ENCODE measurements around the gene CENPC. TPM values are rescaled to one million over a fixed set of nuclear protein-coding genes. Genes with fewer than 3 reads are reported as not detected.
"Not testable (repeated sequence)": the region's sequence is repeated elsewhere in the genome, so short reads cannot be mapped to it uniquely, and the experiment has no call there.

CENPC gene
- total RNA-seq, 2 experiments from 2014 or later = 23.5 to 24.3 TPM

DNA sequence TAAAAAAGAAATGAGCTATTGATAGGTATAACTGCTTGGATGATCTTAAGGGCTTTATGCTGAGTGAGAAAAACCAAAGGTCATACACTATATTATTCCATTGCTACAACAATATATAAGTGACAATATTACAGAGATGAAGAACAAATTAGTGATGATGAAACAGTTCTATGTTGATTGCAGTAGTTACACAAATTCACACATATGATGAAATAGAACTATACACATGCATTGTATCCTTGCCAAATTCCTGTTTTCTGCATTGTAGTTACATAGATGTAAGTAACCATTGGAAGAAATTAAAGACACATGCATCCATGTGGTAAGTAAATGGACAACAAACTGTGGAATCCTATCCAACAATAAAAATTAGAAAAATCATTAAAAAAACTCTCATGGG, 76.5 kb downstream of the CENPC start:
- no peak overlapping the region for H3K27ac Mint-ChIP-seq
- peaks cover 39% of the 10 kb centered on the region for H3K36me3 Mint-ChIP-seq
- H3K27me3 Mint-ChIP-seq = no peaks in the 10 kb centered on the region
- no peaks in the 10 kb centered on the region for H3K9me3 Mint-ChIP-seq
- H3K4me1 Mint-ChIP-seq = peaks cover 3% of the 10 kb centered on the region
- DNase-seq = no peak
- H3K4me3 Mint-ChIP-seq = no peak overlapping the region

DNA sequence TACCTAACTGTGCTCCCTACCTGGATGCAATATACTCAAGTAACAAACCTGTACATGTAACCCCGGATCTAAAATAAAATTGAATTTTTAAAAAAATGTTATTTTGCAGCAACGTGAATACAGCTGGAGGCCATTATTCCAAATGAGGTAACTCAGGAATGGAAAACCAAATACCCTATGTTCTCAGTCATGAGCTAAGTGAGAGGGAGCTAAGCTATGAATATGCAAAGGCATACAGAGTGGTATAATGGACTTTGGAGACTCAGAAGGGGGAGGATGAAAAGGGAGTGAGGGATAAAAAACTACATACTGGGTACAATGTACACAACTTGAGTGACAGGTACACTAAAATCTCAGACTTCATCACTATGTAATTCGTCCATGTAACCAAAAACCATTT, 78.6 kb downstream of the CENPC start:
- Mint-ChIP-seq H3K4me1 (peaks cover 4% of the 10 kb centered on the region), H3K27me3 (no peaks in the 10 kb centered on the region), H3K9me3 (peaks cover 2% of the 10 kb centered on the region), H3K36me3 (peaks cover 32% of the 10 kb centered on the region), H3K4me3 (no peak overlapping the region), H3K27ac (no peak overlapping the region)
- DNase-seq = no peak

DNA sequence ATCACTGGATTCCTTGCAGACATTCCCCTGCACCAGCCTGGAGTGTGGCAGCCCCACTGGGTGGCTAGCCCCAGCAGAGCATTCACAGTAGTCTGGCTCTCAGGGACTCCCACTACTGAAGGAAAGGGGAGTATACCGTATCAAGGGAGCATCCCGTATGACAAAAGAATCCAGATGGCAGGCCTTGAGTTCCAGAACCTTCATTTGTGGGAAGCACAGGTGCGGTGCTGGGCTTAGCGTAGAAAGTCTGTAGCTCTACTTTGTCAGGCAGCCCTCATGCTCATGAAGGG, 79.6 kb downstream of the CENPC start:
- peaks cover 2% of the 10 kb centered on the region for H3K9me3 Mint-ChIP-seq

DNA sequence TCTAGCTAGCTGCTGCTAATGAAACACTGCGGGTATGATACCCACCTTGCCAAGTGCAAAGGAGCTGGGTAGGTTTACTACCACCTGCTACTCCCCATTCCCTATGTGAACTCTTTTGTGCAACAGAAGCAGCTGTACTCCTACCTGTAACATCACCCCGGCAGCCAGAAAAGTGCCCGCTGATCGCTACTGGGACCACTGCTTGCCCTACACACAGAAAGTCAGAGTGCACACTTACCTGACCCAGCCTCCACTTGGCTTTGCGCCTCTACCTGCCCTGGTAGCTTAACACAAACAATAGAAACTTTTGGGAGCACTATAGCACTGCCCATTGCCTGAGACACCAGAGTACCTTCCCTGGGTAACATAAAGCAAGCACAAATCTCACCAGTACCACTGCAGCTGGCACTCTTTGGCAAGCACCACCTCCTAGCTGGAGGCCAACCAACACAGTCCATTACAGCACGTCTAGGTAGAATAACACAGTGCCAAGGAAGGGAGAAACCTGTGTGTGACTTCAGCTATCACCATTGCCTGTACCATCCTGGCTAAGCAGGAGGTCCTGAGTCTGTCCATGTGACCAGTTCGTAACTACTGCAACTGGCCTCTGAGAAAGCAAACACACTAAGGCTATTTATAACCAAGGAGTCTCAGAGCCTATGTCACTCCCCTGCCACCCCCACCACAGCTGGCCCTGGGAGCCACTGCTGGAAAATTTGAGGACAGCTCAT, 80.1 kb downstream of the CENPC start:
- Mint-ChIP-seq H3K9me3 (peaks cover 2% of the 10 kb centered on the region), H3K27me3 (no peaks in the 10 kb centered on the region), H3K4me1 (peaks cover 4% of the 10 kb centered on the region), H3K27ac (no peak overlapping the region), H3K36me3 (peaks cover 24% of the 10 kb centered on the region), H3K4me3 (no peak overlapping the region)
- DNase-seq = no peak

More for the DNA sequence above, 79.6 kb downstream of the CENPC start:
- peaks cover 25% of the 10 kb centered on the region for H3K36me3 Mint-ChIP-seq
- no peaks in the 10 kb centered on the region for H3K27me3 Mint-ChIP-seq
- DNase-seq = no peak
- peaks cover 4% of the 10 kb centered on the region for H3K4me1 Mint-ChIP-seq
- no peak overlapping the region for H3K4me3 Mint-ChIP-seq
- no peak overlapping the region for H3K27ac Mint-ChIP-seq

DNA sequence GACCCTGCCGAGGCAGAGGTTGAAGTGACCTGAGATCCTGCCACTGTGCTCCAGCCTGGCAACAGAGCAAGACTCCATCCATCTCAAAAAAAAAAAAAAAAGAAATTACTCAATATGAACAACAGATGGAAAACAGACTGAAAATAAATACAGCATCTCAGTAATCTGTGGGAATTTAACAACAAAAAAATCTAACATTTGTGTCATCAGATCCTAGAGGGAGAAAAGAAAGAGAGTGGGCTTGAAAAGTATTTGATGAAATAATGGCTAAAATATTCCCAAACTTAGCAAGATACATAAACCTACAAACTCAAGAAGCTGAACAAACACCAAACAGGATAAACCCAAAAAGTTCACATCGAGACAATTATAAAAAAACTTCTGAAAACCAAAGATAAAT, 84.7 kb downstream of the CENPC start:
- no peaks in the 10 kb centered on the region for H3K27me3 Mint-ChIP-seq
- no peak overlapping the region for H3K4me3 Mint-ChIP-seq
- peaks cover 6% of the 10 kb centered on the region for H3K9me3 Mint-ChIP-seq
- no peak for DNase-seq
- H3K4me1 Mint-ChIP-seq = peaks cover 1% of the 10 kb centered on the region
- no peak overlapping the region for H3K27ac Mint-ChIP-seq
- peaks cover 22% of the 10 kb centered on the region for H3K36me3 Mint-ChIP-seq

DNA sequence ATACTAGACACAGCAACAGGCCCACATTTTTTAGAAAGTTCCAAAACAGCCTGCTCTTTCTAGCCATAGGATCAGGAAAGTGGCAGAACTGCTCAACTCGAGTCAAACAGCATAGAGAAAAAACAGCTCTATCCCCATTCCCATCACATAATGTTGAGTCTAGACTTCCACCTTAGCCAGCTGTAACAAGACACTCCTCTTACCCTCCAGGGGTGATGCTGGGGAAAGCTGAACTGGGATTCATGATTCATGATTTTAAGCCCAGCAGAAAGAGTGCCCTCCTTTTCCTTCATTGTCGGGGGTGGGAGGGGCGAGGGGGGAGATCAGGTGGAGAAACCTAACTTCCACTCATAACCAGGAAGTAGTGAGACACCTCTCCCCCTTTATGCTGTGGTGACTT, 86.1 kb downstream of the CENPC start:
- Mint-ChIP-seq H3K36me3 (peaks cover 31% of the 10 kb centered on the region), H3K27ac (no peak overlapping the region), H3K4me1 (peaks cover 1% of the 10 kb centered on the region), H3K27me3 (no peaks in the 10 kb centered on the region), H3K4me3 (no peak overlapping the region), H3K9me3 (peaks cover 6% of the 10 kb centered on the region)
- no peak for DNase-seq

DNA sequence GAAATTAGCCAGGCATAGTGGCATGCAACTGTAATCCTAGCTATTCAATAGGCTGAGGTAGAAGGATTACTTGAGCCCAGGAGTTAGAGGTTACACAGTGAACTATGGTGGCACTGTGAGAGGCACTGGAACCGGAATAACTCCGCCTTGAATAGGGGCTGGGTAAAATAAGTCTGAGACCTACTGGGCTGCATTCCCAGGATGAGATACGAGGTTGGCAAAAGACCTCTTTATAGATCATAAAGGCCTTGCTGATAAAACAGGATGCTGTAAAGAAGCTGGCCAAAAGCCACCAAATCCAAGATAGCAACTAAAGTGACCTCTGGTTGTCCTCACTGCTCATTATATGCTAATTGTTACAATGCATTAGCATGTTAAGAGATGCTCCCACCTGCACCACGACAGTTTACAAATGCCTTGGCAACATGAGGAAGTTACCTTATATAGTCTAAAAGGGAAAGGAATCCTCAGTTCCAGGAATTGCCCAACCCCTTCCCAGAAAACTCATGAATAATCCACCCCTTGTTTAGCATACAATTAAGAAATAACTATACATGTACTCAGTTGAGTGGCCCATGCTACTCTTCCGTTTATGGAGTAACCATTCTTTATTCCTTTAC, 88.6 kb downstream of the CENPC start:
- H3K36me3 Mint-ChIP-seq = peaks cover 46% of the 10 kb centered on the region
- DNase-seq = no peak
- no peak overlapping the region for H3K4me3 Mint-ChIP-seq
- H3K9me3 Mint-ChIP-seq = peaks cover 7% of the 10 kb centered on the region
- H3K27ac Mint-ChIP-seq = no peak overlapping the region
- no peaks in the 10 kb centered on the region for H3K4me1 Mint-ChIP-seq
- no peaks in the 10 kb centered on the region for H3K27me3 Mint-ChIP-seq

DNA sequence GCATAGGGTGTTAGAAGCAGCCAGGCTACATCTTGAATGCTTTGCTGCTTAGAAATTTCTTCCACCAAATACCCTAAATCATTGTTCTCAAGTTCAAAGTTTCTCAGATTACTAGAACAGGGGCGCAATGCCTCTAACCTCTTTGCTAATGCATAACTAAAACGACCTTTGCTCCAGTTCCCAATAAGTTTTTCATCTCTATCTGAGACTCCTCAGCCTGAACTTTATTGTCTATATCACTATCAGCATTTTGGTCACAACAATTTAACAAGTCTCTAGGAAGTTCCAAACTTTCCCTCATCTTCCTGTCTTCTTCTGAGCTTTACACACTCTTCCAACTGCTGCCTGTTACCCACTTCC, 92.5 kb downstream of the CENPC start:
- H3K4me3 Mint-ChIP-seq, H3K27me3 Mint-ChIP-seq, H3K9me3 Mint-ChIP-seq, H3K27ac Mint-ChIP-seq, H3K4me1 Mint-ChIP-seq, DNase-seq: not testable (repeated sequence)
- peaks cover 49% of the 10 kb centered on the region for H3K36me3 Mint-ChIP-seq

DNA sequence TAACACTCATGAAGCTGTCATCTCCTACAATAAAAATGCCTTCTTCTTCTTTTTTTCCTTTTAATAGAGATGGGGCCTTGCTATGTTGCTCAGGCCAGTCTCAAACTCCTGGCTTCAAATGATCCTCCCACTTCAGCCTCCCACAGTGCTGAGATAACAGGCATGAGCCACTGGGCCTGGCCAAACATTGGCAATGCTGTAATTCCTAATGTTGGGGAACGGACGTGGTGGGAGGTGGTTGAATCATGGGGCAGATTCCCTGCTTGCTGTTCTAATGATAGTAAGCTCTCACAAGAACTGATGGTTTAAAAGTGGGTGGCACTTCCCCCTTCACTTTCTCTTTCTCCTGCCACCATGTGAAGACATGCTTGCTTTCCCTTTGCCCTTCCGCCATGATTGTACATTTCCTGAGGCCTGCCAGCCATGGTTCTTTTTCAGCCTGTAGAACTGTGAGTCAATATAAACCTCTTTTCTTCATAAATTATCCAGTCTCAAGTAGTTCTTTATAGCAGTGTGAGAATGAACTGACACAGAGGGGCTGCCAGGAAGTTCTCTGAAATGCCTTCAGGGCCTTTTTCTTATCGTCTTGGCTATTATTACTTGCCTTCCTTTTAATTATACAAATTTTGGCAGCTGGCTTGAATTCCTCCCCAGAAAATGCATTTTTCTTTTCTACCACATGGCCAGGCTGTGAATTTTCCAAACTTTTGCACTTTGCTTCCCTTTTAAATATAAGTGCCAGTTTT, 93.0 kb downstream of the CENPC start:
- Mint-ChIP-seq H3K4me1 (no peaks in the 10 kb centered on the region), H3K27ac (peak overlapping the region; percentile 46), H3K27me3 (no peaks in the 10 kb centered on the region), H3K36me3 (peaks cover 49% of the 10 kb centered on the region), H3K4me3 (no peak overlapping the region), H3K9me3 (peaks cover 9% of the 10 kb centered on the region)
- no peak for DNase-seq

DNA sequence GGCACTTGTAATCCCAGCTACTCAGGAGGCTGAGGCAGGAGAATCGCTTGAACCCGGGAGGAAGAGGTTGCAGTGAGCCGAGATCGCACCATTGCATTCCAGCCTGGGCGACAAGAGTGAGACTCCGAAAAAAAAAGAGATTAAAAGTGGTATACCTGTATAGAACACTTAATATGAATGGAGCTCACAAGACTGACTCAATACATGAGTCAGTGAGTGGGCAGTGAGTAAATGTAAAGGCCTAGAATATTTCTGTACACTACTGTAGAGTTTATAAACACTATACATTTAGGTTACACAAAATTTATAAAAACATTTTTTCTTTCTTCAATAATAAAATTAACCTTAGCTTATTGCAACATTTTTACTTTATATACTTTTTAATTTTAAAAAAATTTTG, 93.8 kb downstream of the CENPC start:
- Mint-ChIP-seq H3K4me1 (no peaks in the 10 kb centered on the region), H3K27me3 (no peaks in the 10 kb centered on the region), H3K27ac (no peak overlapping the region), H3K9me3 (peaks cover 9% of the 10 kb centered on the region), H3K4me3 (no peak overlapping the region), H3K36me3 (peaks cover 46% of the 10 kb centered on the region)
- no peak for DNase-seq

DNA sequence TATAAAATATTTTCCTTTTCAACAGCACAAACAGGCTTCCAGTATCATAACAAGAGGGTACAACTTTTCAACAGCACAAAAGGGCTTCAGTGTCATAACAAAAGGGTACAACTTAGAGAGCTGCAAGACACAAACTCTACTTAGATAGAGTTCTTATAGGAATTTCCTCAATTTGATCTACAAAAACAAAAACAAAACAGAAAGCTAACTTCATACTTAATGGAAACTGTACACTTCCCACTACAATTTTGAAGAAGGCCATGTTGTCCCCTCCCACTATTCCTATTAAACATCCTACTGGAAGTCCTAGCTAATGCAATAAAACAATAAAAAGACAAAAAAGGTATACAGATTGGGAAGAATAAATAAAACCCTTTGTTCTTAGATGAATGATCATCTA, 96.7 kb downstream of the CENPC start:
- Mint-ChIP-seq H3K27me3 (no peaks in the 10 kb centered on the region), H3K4me3 (no peak overlapping the region), H3K9me3 (peaks cover 9% of the 10 kb centered on the region), H3K27ac (no peak overlapping the region), H3K4me1 (no peaks in the 10 kb centered on the region), H3K36me3 (peaks cover 40% of the 10 kb centered on the region)
- no peak for DNase-seq

DNA sequence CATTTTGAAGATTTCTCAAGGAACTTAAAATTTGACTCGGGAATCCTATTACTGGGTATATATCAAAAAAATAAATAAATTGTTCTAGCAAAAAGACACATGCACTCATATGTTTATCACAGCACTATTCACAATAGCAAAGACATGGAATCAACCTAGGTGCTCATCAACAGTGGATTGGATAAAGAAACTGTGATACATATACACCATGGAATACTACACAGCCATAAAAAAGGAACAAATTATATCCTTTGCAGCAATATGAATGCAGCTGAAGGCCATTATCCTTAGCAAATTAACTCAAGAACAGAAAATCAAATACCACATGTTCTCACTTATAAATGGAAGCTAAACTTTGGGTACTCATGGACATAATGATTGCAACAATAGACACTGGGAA, 97.4 kb downstream of the CENPC start:
- H3K4me1 Mint-ChIP-seq = no peaks in the 10 kb centered on the region
- H3K36me3 Mint-ChIP-seq = peaks cover 35% of the 10 kb centered on the region
- no peak overlapping the region for H3K27ac Mint-ChIP-seq
- DNase-seq = no peak
- no peaks in the 10 kb centered on the region for H3K27me3 Mint-ChIP-seq
- no peak overlapping the region for H3K4me3 Mint-ChIP-seq
- H3K9me3 Mint-ChIP-seq = peaks cover 7% of the 10 kb centered on the region

DNA sequence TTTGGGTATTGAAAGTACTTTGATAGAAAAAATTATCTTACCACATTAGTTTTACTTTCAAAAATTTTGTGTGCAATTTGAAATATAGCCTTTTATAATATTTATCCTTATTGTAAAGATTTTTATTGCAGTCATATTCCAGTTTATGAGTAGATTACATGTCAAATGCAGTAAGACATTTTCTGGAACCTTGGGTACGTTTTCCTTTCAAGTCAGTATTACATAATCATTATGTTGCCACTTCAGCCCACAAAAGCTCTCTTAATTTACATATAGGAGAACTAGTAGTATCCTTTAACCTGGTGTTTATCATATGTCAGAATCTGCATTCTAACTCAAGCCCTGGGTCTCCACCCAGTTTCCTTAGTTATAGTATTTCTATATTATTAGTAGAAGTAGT, 98.5 kb downstream of the CENPC start:
- no peak for DNase-seq
- H3K4me3 Mint-ChIP-seq = no peak overlapping the region
- no peaks in the 10 kb centered on the region for H3K27me3 Mint-ChIP-seq
- peaks cover 7% of the 10 kb centered on the region for H3K9me3 Mint-ChIP-seq
- no peak overlapping the region for H3K27ac Mint-ChIP-seq
- peaks cover 34% of the 10 kb centered on the region for H3K36me3 Mint-ChIP-seq
- no peaks in the 10 kb centered on the region for H3K4me1 Mint-ChIP-seq

DNA sequence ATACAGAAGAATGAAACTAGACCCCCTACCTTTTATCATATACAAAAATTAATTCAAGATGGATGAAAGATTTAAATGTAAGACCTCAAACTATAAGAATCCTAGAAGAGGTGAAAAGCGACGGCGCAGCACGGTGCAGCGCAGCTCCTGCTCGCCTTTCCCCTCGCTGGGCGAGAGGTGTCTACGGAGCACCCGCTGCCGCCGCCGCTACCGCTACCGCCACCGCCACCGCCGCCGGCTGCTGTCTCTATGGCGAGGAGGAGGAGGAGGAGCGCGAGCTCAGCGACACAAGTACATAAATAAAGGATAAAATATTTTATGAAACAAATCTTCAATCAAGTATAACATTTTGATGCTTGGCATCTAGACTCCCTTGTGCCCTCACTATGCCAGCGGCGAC, 99.4 kb downstream of the CENPC start:
- not testable (repeated sequence) for H3K27ac Mint-ChIP-seq, H3K27me3 Mint-ChIP-seq, H3K9me3 Mint-ChIP-seq, H3K4me3 Mint-ChIP-seq, H3K4me1 Mint-ChIP-seq, DNase-seq
- H3K36me3 Mint-ChIP-seq = peaks cover 42% of the 10 kb centered on the region

DNA sequence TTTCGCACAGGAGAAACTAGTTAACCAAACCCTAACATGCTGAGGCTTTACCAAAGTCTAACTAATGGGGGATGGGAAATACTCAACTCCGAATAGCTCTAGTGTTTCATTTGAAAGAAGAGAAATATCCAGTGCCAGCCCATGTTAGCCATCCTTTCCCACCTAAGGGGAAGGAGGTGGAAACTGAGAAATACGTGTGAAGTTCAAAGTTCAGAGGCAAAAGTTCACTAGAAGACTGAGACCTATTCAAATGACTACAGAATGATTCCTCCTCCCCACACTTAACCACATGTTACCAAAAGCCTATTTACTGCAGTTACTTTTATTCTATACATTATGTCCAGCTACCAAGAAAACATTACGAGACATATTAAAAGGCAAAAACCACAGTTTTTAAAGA, 106.3 kb downstream of the CENPC start:
- Mint-ChIP-seq H3K27ac (no peak overlapping the region), H3K4me3 (no peak overlapping the region), H3K36me3 (peaks cover 52% of the 10 kb centered on the region), H3K9me3 (peaks cover 2% of the 10 kb centered on the region), H3K27me3 (no peaks in the 10 kb centered on the region), H3K4me1 (peaks cover 11% of the 10 kb centered on the region)
- DNase-seq = no peak
